ENCODE data around the gene UGT1A1.

Gene UGT1A1

DNA sequence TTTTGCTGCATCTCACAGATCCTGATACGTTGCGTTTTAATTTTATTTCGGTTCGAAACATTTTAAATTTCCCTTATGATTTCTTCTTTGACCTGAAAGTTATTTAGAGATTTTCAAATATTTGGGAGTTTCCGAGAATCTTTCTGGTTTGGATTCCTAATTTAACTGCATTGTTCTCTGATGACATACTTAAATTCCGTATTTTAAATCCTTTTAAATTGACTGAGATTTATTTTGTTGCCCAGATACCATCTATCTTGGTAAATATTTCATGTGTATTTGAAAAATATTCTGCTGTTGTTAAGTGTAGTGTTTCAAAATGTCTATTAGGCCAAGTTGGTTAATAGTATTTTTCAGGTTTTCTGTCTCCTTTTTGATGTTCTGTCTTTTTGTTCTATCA is 55.8 kb downstream of the UGT1A1 start:
- no peak for TF ChIP-seq CTCF (IDR thresholded peaks at IDR 0.05; ENCODE audit: extremely low read depth, missing control alignments)
- no peak for DNase-seq (ENCODE audit: low spot score)

DNA sequence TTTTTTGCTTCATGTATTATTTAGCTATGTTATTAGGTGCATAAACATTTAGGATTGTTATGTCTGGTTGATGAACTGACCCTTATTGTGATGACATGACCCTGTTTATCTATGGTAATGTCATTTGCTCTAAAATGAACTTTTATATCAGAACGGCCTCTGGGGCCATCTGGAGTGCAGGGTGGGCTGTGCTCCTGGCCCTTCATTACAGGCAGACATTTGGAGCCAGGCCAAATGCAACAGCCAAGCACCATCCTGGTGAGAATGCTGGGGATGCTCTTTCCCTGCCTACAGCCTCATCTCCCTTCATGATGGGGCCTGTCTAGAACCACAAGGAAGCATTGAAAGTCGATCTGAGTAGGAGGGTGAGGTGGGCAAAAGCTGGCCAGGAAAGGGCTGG is 56.3 kb downstream of the UGT1A1 start:
- TF ChIP-seq CTCF (IDR thresholded peaks at IDR 0.05; ENCODE audit: extremely low read depth, missing control alignments) = no peak
- DNase-seq (ENCODE audit: low spot score) = no peak

DNA sequence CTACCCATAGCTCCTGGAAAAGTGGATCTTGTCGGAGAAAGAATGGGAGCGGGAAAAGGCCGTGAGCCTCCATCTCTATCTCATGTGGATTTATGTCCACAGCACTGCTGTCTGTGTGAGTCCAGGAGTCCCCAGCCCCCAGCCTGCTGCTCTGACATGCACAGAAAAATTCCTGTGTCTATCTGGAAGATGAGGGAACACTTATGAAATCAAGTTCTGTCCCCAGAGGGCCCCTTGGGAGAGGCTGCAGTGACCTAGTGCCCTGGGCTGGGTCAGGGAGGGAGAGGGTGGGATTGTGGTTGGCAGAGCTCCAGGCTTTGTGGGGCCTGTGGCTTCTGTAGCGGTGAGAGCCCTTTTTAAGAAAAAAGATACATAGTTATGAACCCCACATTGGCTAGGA is 56.7 kb downstream of the UGT1A1 start:
- no peak for TF ChIP-seq CTCF (IDR thresholded peaks at IDR 0.05; ENCODE audit: extremely low read depth, missing control alignments)
- no peak for DNase-seq (ENCODE audit: low spot score)

DNA sequence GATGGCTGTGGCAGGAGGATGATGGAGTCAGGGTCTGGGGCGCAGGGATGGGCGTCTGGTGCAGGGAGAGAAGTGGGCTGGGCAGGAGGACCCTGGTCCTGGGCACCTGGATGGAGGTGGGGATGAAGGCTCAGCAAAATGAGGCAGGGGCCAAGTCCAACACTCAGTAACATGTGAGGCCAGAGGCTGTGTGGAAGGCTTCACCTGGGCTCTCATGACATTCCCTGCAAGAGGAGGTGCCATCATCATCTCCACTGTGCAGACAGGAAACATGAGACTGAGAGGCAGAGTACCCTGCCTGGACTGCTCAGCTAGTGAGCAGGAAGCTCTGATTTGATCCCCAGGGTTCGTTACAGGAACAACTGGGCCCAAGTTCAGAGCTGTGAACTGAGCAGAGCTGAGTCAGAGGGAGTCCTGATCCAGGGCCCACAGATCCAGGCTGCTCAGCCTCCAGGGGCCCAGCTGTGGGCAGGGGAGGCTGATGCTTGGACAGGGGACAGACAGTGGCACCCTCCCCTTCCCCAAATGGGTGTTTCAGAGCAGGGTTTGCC is 57.4 kb downstream of the UGT1A1 start:
- no peak for DNase-seq (ENCODE audit: low spot score)
- no peak for TF ChIP-seq CTCF (IDR thresholded peaks at IDR 0.05; ENCODE audit: extremely low read depth, missing control alignments)

DNA sequence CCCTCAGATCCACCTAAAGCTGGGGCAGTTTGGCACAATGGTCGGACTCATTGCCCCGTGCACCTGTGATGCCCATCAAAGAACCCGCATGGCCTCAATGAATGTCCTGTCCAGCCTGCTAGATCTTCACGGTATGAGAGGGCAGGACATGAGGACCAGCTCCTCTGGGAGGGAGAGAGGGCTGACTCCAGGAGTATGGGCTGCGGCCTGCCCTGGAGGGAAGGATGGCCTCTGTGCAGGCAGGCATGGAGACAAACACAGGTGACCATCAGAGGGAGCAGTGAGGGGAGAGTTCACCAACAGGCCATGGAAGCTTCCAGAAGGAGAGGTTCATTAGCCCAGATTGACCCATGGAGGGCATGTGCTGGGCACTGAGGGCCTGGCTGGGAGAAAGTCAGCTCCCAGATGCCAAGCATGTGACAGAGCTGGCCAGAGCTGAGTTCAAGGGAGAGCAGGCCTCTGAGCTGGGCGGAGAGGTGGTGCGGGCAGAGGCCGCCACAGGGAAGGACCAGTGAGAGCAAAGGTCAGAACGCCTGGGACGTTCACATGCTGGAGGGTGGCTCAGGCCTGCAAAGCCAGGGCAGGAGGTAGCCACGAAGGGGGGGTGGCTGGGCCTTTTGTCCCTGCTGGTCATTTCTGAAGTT is 58.0 kb downstream of the UGT1A1 start:
- TF ChIP-seq CTCF (IDR thresholded peaks at IDR 0.05; ENCODE audit: extremely low read depth, missing control alignments) = no peak
- DNase-seq (ENCODE audit: low spot score) = no peak

- no peak for DNase-seq (ENCODE audit: low spot score)
- no peak for TF ChIP-seq CTCF (IDR thresholded peaks at IDR 0.05; ENCODE audit: extremely low read depth, missing control alignments)
Observed at GRCh38 chr2:233818639-233819621, 58.9 kb downstream of the UGT1A1 start.
